GM12864 (cell line): ENCODE results near the gene SYNE1.

Experiments
- DNase-seq: peaks from one replicate; pipeline ENCODE4 v3.0.0-alpha.2; 2011; ENCODE audit warnings: low read depth
- H3K4me3 ChIP-seq: 2 replicates; pipeline ENCODE4 v1.5.1; 2011; ENCODE audit warnings: mild to moderate bottlenecking, low read depth, low read length, control low read depth
- TF ChIP-seq, protein P1 (sequence below): IDR thresholded peaks from 2 replicates; pipeline ENCODE4 v1.5.1; 2011; ENCODE audit warnings: low read depth, mild to moderate bottlenecking, moderate library complexity, low read length, control low read depth, inconsistent platforms; ENCODE audit errors: missing control alignments

Gene SYNE1

DNA sequence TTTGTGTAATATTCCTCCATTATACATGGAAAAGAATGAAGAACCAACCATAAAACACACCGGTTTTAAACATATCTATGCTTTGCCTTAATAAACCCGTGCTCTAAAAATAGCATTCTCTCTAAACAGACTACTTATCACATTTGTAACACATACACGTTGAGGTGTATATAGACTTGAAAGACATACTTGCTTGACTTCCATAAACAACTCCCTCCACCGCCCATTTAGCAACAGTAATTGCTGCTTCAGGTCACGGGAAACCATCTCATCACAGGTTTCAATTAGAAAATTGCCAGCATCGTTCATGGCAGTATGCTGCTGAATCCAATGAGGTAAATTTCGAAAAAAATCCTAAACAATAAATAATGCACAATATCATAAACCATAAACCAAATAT is 174.0 kb downstream of the SYNE1 start:
- H3K4me3 ChIP-seq = no peak overlapping the region
- TF ChIP-seq, protein P1, sequence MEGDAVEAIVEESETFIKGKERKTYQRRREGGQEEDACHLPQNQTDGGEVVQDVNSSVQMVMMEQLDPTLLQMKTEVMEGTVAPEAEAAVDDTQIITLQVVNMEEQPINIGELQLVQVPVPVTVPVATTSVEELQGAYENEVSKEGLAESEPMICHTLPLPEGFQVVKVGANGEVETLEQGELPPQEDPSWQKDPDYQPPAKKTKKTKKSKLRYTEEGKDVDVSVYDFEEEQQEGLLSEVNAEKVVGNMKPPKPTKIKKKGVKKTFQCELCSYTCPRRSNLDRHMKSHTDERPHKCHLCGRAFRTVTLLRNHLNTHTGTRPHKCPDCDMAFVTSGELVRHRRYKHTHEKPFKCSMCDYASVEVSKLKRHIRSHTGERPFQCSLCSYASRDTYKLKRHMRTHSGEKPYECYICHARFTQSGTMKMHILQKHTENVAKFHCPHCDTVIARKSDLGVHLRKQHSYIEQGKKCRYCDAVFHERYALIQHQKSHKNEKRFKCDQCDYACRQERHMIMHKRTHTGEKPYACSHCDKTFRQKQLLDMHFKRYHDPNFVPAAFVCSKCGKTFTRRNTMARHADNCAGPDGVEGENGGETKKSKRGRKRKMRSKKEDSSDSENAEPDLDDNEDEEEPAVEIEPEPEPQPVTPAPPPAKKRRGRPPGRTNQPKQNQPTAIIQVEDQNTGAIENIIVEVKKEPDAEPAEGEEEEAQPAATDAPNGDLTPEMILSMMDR = no peak
- DNase-seq = no peak

DNA sequence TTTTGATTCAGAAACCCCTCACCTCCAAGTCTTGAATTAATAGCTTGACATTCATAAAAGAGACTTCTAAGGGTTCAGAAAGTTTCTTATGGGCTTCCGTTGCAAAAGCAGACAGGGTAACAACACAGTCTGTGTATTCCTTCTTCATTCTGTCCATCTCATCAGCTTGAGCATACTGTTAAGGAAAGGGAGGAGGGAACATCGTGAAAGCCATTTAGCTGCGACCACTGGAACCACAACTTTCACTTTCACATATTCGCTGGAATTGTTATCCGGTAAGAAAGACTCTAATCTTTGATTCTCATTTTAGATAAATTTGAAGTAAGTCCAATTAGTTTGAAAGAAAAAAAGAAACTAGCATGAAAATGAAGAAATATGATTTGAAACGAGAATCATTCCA is 174.4 kb downstream of the SYNE1 start:
- H3K4me3 ChIP-seq = no peak overlapping the region
- no peak for DNase-seq
- TF ChIP-seq, protein P1 = no peak

DNA sequence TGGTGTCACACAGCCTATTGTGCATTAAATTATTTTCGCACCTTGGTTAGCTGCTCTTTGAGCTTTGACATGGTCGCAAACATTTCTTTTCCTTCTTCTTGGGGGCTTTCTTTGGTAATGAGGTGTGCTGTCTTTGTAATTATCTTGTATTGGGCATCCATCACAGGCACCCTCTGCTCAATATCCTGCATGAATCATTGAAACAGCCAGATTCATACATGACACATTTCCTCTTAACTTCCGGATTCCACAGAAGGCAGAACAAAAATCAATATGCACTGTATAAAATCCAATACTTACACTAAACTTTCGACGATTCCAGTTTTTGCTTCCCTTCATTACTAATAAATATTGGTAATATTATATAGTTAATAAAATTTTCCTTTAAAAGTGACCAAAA is 175.6 kb downstream of the SYNE1 start:
- no peak overlapping the region for H3K4me3 ChIP-seq
- DNase-seq = no peak
- TF ChIP-seq, protein P1 = no peak

DNA sequence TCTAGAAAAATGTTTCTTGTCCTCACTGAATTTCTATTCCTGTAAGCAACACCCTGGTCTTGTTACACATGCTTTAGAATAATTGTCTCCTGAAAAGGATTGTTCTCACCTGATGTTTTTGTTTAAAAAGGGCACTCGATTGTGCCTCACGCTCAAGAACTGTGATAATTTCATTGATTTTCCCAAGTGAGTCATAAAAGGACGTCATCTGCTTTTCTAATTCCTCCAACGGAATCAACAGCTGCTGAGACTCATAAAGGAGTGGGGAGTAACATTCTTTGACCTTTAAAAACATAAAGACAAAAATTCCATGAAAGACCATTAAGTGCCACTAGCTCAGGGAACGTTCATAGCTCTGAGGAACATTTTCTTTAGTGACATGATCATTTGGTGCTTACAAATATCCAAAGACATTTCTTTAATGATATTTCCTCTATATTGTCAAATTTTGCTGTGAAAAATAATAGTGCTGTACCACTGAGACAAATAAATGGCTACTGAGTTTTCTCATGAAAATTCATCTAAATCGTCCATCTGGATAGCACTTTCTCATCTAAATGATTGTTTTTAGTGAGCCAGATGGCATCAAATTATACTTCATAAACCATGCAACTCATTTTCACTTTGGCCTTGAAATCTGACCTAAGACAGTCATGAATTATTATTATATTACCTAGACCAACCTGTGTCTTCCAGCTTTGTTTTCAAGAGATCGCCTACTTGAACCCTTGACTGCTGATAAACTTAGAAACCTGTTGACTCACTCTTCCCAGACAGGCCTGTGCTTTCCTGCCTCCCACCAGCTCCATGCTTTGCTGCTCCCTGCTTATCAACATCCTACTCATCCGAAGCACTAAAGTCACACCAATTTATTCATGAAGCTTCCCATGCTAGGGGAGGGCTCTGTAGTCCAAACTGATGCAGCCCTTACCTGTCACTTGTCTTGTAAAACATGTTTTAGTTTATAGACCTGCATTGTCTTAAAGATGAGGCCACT is 178.2 kb downstream of the SYNE1 start:
- H3K4me3 ChIP-seq = no peak overlapping the region
- no peak for DNase-seq
- TF ChIP-seq, protein P1 = no peak

DNA sequence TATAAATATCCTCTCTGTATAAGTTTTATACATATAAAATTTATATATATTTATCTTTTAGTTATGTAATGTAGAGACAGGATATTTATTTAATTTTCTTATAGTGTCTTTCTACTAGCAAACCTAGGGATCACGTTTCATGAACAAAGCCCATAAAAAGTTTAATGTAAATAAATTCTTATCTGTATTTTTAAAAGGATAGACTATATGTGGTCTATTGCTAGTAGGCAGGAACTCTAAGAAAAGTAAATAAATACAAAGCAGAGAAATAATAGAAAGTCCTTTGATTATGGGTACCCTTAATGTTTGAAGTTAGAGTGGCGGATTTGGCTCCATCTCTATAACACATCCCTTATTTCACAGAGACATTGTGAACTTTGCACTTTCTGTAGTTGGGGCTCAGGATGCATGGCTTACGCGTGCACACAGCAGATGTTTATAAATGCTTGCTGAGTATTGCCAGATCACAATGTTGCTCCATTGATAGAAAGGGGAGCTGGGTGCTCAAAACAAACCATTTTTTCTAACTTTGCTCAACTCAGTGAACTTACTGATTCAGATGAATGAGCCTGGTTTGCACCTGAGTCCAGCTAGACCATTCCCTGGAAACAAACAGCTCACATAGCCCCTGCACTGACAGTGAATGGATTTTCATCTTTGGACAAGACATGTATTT is 179.1 kb downstream of the SYNE1 start:
- DNase-seq = no peak
- H3K4me3 ChIP-seq = no peak overlapping the region
- TF ChIP-seq, protein P1 = no peak

DNA sequence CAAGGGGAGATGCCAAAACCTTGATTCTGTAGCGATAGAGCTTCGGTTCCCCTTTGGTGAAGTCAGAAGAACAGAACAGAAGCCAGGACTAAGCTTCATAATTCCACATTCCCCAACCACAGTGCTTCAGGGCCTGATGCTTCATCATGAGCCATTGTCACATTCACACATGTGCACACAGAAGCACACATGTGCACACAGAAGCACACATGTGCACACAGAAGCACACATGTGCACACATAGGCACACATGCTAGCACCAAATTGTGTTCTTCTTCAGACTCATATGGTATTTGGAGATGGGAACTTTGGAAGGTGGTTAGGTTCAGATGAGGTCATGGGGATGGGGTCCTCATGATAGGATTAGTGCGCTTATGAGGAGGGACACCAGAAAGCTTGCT is 183.2 kb downstream of the SYNE1 start:
- no peak overlapping the region for H3K4me3 ChIP-seq
- TF ChIP-seq, protein P1 = no peak
- no peak for DNase-seq

DNA sequence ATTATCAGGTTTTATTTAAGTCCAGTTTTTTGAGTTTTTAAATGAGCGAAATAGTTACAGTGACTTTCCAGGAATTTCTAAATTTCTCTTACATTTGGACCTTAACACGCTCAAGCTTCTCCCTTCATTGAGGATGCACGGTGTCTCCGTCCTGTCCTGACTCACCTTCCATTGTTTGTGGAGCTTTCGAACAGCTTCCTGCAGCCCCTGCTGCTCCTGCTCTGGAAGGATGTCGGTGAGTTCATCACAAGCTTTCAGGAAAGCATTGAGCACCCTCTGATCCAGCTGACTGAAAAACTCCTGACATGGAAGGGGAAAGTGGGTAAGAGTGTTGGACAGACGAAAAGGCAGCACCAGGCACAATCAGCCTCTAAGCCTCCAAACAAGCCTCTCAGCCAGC is 183.7 kb downstream of the SYNE1 start:
- TF ChIP-seq, protein P1 = no peak
- no peak overlapping the region for H3K4me3 ChIP-seq
- DNase-seq = no peak
